H9 (cell line): ENCODE measurements around the gene LDLRAD4. TPM values are rescaled to one million over a fixed set of nuclear protein-coding genes. Genes with fewer than 3 reads are reported as not detected.

Experiments used
- DNase-seq: peaks from one replicate; pipeline ENCODE4 v3.0.0-alpha.2; 2017
- H2AFZ ChIP-seq: one replicate; pipeline ENCODE4 v1.6.1; 2013; ENCODE audit warnings: mild to moderate bottlenecking, low read length, control low read depth, moderate library complexity
- H2AK5ac ChIP-seq: 2 replicates; pipeline ENCODE4 v1.6.1; 2013; ENCODE audit warnings: low read length, control low read depth, mixed read lengths; ENCODE audit not compliant: insufficient read length
- H2BK120ac ChIP-seq: one replicate; pipeline ENCODE4 v1.6.1; 2013; ENCODE audit warnings: low read depth, mild to moderate bottlenecking, low read length, control low read depth, inconsistent platforms; ENCODE audit not compliant: poor library complexity, severe bottlenecking
- H2BK12ac ChIP-seq: 2 replicates; pipeline ENCODE4 v1.6.1; 2013; ENCODE audit warnings: low read length, control low read depth, mixed read lengths, low read depth; ENCODE audit not compliant: insufficient read length
- H2BK15ac ChIP-seq: 2 replicates; pipeline ENCODE4 v1.6.1; 2013; ENCODE audit warnings: low read depth, low read length, control low read depth
- H2BK20ac ChIP-seq: one replicate; pipeline ENCODE4 v1.6.1; 2013; ENCODE audit warnings: low read depth, mild to moderate bottlenecking, low read length, control low read depth, inconsistent platforms; ENCODE audit not compliant: poor library complexity, severe bottlenecking
- H2BK5ac ChIP-seq: 2 replicates; pipeline ENCODE4 v1.6.1; 2013; ENCODE audit warnings: low read length, control low read depth, mixed read lengths; ENCODE audit not compliant: insufficient read length
- H3K14ac ChIP-seq: 2 replicates; pipeline ENCODE4 v1.6.1; 2013; ENCODE audit warnings: low read length, control low read depth; ENCODE audit not compliant: insufficient read depth
- H3K18ac ChIP-seq: 2 replicates; pipeline ENCODE4 v1.6.1; 2013; ENCODE audit warnings: low read depth, mild to moderate bottlenecking, mixed read lengths, low read length, control low read depth; ENCODE audit not compliant: insufficient read length
- H3K23ac ChIP-seq: 2 replicates; pipeline ENCODE4 v1.6.1; 2013; ENCODE audit warnings: low read length, control low read depth, mixed read lengths, low read depth; ENCODE audit not compliant: insufficient read length
- H3K23me2 ChIP-seq: 2 replicates; pipeline ENCODE4 v1.6.1; 2013; ENCODE audit warnings: low read depth, mild to moderate bottlenecking, mixed read lengths, low read length, control low read depth; ENCODE audit not compliant: insufficient read length, poor library complexity, severe bottlenecking
- H3K27ac ChIP-seq: 2 replicates; pipeline ENCODE4 v1.5.1; 2013; ENCODE audit warnings: low read length, control low read depth, mixed read lengths, low read depth; ENCODE audit not compliant: insufficient read length
- H3K27me3 ChIP-seq: 2 replicates; pipeline ENCODE4 v1.6.1; 2013; ENCODE audit warnings: low read length, control low read depth, inconsistent platforms; ENCODE audit not compliant: insufficient read depth
- H3K4ac ChIP-seq: 2 replicates; pipeline ENCODE4 v1.6.1; 2013; ENCODE audit warnings: low read depth, mild to moderate bottlenecking, control low read depth, inconsistent platforms, low read length, moderate library complexity
- H3K4me1 ChIP-seq: 2 replicates; pipeline ENCODE4 v1.6.1; 2013; ENCODE audit warnings: low read length, control low read depth, inconsistent platforms; ENCODE audit not compliant: insufficient read depth
- H3K4me2 ChIP-seq: 2 replicates; pipeline ENCODE4 v1.6.1; 2013; ENCODE audit warnings: low read length, control low read depth, mixed read lengths; ENCODE audit not compliant: insufficient read length, insufficient read depth
- H3K56ac ChIP-seq: 2 replicates; pipeline ENCODE4 v1.6.1; 2013; ENCODE audit warnings: low read depth, mild to moderate bottlenecking, mixed read lengths, low read length, control low read depth; ENCODE audit not compliant: insufficient read length
- H3K79me1 ChIP-seq: 2 replicates; pipeline ENCODE4 v1.6.1; 2013; ENCODE audit warnings: low read depth, mild to moderate bottlenecking, moderate library complexity, low read length, control low read depth, inconsistent platforms; ENCODE audit not compliant: insufficient read depth, poor library complexity, severe bottlenecking
- H3K79me2 ChIP-seq: 2 replicates; pipeline ENCODE4 v1.6.1; 2013; ENCODE audit warnings: low read length, control low read depth, inconsistent platforms; ENCODE audit not compliant: insufficient read depth
- H3K9ac ChIP-seq: 2 replicates; pipeline ENCODE4 v1.6.1; 2013; ENCODE audit warnings: low read length, control low read depth, mixed read lengths; ENCODE audit not compliant: insufficient read length; ENCODE audit errors: extremely low read depth
- H3K9me3 ChIP-seq: one replicate; pipeline ENCODE4 v1.6.1; 2013; ENCODE audit warnings: low read depth, low read length, inconsistent platforms; ENCODE audit not compliant: control insufficient read depth
- H3T11ph ChIP-seq: one replicate; pipeline ENCODE4 v1.6.1; 2013; ENCODE audit warnings: mild to moderate bottlenecking, low read length, control low read depth, inconsistent platforms
- H4K20me1 ChIP-seq: one replicate; pipeline ENCODE4 v1.6.1; 2013; ENCODE audit not compliant: control insufficient read depth, insufficient read length, insufficient read depth
- H4K5ac ChIP-seq: 2 replicates; pipeline ENCODE4 v1.6.1; 2013; ENCODE audit warnings: low read depth, mild to moderate bottlenecking, mixed read lengths, low read length, control low read depth; ENCODE audit not compliant: insufficient read length
- H4K8ac ChIP-seq: replicated peaks from 2 replicates; pipeline ENCODE4 v1.6.1; 2013; ENCODE audit warnings: low read length, control low read depth, mixed read lengths, low read depth; ENCODE audit not compliant: insufficient read length
- H4K91ac ChIP-seq: 2 replicates; pipeline ENCODE4 v1.6.1; 2013; ENCODE audit warnings: low read depth, mild to moderate bottlenecking, moderate library complexity, mixed read lengths, low read length, control low read depth; ENCODE audit not compliant: insufficient read length
- H3K27ac Mint-ChIP-seq, 3 experiments: 2 replicates in 2 of 3; 3 replicates in 1 of 3; pipeline ENCODE4 v1.8.0; 2020 to 2021; ENCODE audit warnings: mixed read lengths in 3 of 3, mild to moderate bottlenecking in 1 of 3, moderate library complexity in 1 of 3
- H3K27me3 Mint-ChIP-seq: 2 replicates; pipeline ENCODE4 v1.8.0; 2021; ENCODE audit warnings: low read depth, mild to moderate bottlenecking, moderate library complexity, mixed read lengths
- H3K36me3 Mint-ChIP-seq, 3 experiments: 2 replicates in 2 of 3; 3 replicates in 1 of 3; pipeline ENCODE4 v1.8.0; 2020 to 2021; ENCODE audit warnings: low read depth in 3 of 3, mixed read lengths in 3 of 3; ENCODE audit not compliant: insufficient read depth in 1 of 3
- H3K4me1 Mint-ChIP-seq, 2 experiments: 2 replicates each; pipeline ENCODE4 v1.8.0; 2020; ENCODE audit warnings: mixed read lengths in 2 of 2
- H3K4me3 Mint-ChIP-seq, 2 experiments: 2 replicates in 1 of 2; 3 replicates in 1 of 2; pipeline ENCODE4 v1.8.0; 2020 to 2021; ENCODE audit warnings: mild to moderate bottlenecking in 2 of 2, mixed read lengths in 2 of 2, moderate library complexity in 1 of 2
- H3K9me3 Mint-ChIP-seq, 2 experiments: 2 replicates in 1 of 2; 3 replicates in 1 of 2; pipeline ENCODE4 v1.8.0; 2020; ENCODE audit warnings: mild to moderate bottlenecking in 2 of 2, mixed read lengths in 2 of 2, moderate library complexity in 1 of 2
- WGBS: extraction: QIAGEN DNeasy Blood & Tissue Kit; methylation state at CpG from one replicate; pipeline ENCODE4 v1.1.7; 2013; ENCODE audit warnings: missing lambda C conversion rate, low lambda C conversion rate, mixed read lengths; ENCODE audit not compliant: insufficient read length; ENCODE audit errors: extremely low coverage; 5-methylcytosine and 5-hydroxymethylcytosine counted together
- total RNA-seq: library from RNA; stranded (reverse); gene quantifications from 2 replicates; pipeline ENCODE4 v1.2.1, GENCODE V29; 2021
- TF ChIP-seq, protein P1 (sequence below): fragments of 200-600 bp; sonication (generic); conservative IDR thresholded peaks from 3 replicates; pipeline ENCODE4 v1.8.0; 2021; ENCODE audit warnings: antibody characterized with exemption, mild to moderate bottlenecking

LDLRAD4 gene
- total RNA-seq, 1 experiment from 2014 or later, result 3.9 TPM

DNA sequence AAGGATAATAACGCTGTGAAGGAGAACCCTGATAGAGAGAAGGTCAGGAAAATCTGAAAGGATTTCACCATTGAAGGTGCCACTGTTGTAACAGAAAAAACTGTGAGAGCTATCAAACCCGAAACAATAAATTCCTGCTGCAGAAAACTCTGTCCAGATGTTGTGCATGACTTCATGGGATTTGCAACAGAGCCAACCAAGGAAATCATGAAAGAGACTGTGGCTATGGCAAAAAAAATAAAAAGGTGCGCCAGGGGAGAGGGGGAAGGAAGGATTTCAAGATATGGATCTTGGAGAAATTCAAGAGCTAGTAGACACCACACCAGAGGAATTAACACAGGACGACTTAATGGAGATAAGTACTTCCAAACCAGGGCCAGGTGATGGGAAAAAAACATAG is 88.0 kb downstream of the LDLRAD4 start:
- Histone ChIP-seq H3K79me2 (no peaks in the 10 kb centered on the region), H3K23ac (no peak overlapping the region), H3K4me1 (no peaks in the 10 kb centered on the region), H2BK15ac (no peak overlapping the region), H3K56ac (no peak overlapping the region), H2BK120ac (no peak overlapping the region), H3K14ac (no peak overlapping the region), H2AFZ (no peak overlapping the region), H4K8ac (no peak overlapping the region), H2BK20ac (no peak overlapping the region), H3K27ac (no peak overlapping the region), H3K9ac (no peak overlapping the region), H3K23me2 (no peaks in the 10 kb centered on the region), H3T11ph (no peak overlapping the region), H2BK5ac (no peak overlapping the region), H2AK5ac (no peak overlapping the region), H3K9me3 (no peaks in the 10 kb centered on the region), H4K91ac (no peak overlapping the region), H3K18ac (no peak overlapping the region), H3K4ac (no peak overlapping the region), H2BK12ac (no peak overlapping the region), H3K27me3 (no peaks in the 10 kb centered on the region), H4K20me1 (no peaks in the 10 kb centered on the region), H3K4me2 (no peak overlapping the region), H4K5ac (no peak overlapping the region), H3K79me1 (no peaks in the 10 kb centered on the region)
- Mint-ChIP-seq H3K4me3 (no peak overlapping the region), H3K27me3 (no peaks in the 10 kb centered on the region), H3K27ac (no peak overlapping the region), H3K36me3 (no peaks in the 10 kb centered on the region; a peak in 1 of 7 replicates), H3K4me1 (peaks cover 10 to 13% of the 10 kb centered on the region in 2 experiments), H3K9me3 (peaks cover 3% of the 10 kb centered on the region in 2 experiments; a peak in 2 of 5 replicates)
- TF ChIP-seq, protein P1, sequence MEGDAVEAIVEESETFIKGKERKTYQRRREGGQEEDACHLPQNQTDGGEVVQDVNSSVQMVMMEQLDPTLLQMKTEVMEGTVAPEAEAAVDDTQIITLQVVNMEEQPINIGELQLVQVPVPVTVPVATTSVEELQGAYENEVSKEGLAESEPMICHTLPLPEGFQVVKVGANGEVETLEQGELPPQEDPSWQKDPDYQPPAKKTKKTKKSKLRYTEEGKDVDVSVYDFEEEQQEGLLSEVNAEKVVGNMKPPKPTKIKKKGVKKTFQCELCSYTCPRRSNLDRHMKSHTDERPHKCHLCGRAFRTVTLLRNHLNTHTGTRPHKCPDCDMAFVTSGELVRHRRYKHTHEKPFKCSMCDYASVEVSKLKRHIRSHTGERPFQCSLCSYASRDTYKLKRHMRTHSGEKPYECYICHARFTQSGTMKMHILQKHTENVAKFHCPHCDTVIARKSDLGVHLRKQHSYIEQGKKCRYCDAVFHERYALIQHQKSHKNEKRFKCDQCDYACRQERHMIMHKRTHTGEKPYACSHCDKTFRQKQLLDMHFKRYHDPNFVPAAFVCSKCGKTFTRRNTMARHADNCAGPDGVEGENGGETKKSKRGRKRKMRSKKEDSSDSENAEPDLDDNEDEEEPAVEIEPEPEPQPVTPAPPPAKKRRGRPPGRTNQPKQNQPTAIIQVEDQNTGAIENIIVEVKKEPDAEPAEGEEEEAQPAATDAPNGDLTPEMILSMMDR, result no peak
- WGBS, result no CpG with 5 or more reads among the region's 4 CpGs
- DNase-seq, result no peak
